Measurements from ENCODE around the gene GPR4. TPM values are rescaled to one million over a fixed set of nuclear protein-coding genes. Genes with fewer than 3 reads are reported as not detected.

The GPR4 gene
- not detected in 2 replicates for total RNA-seq

- intact Hi-C loops (cut with micrococcal nuclease), result no loop called here
These were observed at the start of gene GPR4 for GRCh38 chr19:45601524-45602374. Gene GPR4 (minus strand): TSS chr19:45602212. CDS start chr19:45591866, 10,346 bp downstream.

GRCh38 chr19:45650722-45651121 lies 48.7 kb upstream of the GPR4 start:
- intact Hi-C loops (cut with micrococcal nuclease), result no loop called here

DNA sequence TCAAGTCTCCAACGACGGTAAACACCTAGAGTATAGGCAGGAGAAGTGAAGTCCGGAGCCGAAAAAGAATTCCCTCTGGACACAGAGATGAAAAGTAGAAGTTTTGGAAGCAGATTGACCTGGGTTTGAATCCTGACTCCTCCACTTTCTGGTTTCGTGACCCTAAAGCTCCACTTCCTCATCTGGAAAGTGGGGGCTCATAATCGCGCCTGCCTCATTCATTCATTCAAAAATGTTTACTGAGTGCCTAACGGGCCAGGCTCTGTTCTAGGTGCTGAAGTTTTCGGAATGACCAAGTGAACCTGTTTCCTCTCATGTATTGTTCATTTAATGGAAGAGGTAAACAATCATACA lies 44.3 kb upstream of the GPR4 start:
- intact Hi-C loops (cut with micrococcal nuclease), result loop anchor here (10.0 kb wide), 1 partner anchor 242 kb away; the partner anchor contains the start of genes POLR1G and PPP1R13L

DNA sequence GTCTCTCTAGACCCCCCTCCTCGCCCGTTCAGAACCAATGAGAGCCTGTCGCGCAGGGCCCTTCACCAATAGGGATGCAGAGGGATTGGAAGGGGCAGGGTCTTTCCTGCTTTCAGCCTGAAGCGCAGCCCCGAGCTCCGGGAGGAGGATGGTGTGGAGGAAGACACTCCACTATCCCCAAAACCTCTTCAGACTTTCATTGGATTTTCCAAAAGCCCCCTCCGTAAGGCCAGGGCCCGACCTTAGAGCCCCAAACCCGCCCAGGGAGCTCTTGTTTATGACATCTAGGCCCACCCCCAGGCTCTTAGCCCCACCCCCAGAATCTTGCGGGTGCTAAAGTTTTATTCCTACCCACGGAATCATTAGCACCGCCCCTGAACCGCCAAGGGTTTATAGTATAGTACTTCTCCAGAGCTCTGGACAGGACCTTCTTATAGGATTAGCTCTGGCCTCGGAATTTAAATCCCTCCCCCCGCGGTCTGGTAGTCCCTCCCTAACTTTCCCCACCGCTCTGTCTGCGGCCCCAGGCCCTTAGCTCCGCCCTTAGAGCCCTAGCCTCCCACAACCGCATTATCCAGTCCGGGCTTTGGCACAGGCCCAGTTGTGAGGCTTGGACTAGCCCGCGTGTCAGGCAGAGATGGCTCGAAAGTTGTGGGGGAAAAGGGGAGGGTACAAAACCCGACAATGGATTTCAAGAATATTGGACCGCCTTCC lies 43.8 kb upstream of the GPR4 start:
- intact Hi-C loops (cut with micrococcal nuclease), result loop anchor here (10.0 kb wide), 1 partner anchor 241 kb away; the partner anchor contains the start of genes POLR1G and PPP1R13L

GRCh38 chr19:45645068-45645630 lies 43.1 kb upstream of the GPR4 start:
- intact Hi-C loops (cut with micrococcal nuclease), result loop anchor here (10.0 kb wide), 1 partner anchor 240 kb away; the partner anchor contains the start of genes POLR1G and PPP1R13L

GRCh38 chr19:45643927-45644771 lies 42.1 kb upstream of the GPR4 start:
- intact Hi-C loops (cut with micrococcal nuclease), result loop anchor here (1.0 to 10.0 kb wide), 8 partner anchors 25 to 239 kb away; partner anchors contain the start of genes GIPR, POLR1G, PPP1R13L and QPCTL

DNA sequence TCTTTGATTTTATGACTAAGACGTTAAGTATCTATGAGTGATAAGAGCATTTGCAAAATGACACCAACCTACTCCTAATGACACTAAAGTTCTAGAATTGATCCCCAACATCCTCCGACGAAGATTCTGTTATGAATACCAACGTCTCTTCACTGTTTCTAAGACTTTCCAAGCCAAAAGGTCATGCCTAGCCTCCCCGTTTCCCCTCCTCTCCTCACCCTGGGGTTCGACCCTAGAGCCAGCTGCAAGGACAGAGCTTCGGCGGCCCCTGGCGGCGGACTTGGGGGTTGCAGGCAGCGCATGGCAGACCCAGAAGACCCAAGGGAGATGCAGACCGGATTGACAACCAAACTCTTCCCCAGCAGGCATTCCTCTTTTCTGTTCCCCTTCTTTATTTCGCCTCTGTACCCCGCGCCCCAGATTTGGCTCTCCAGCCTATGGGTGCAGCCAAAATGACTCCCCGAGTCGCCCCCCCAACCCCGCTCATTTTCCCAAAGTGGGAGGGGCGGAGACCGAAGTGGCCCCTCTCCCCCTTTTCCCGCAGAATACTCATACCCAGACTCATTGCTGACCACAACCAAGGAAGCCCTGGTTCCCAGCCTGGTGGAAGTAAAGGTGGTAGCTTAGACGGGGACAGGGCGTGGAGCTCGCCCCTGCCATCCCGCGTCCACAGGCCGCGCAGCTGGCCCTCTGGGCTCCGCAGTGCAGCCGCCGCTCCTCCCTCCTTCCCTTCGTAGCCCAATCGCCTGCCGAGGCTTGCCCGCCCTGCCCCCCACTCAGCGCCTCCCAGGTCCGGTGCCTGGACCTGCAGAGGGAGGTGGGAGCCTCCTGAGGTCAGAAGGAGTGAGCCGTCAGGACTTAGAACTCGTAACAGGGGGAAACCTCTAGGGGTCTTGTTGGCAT lies 41.3 kb upstream of the GPR4 start:
- intact Hi-C loops (cut with micrococcal nuclease), result loop anchor here (1.0 to 10.0 kb wide), 8 partner anchors 26 to 238 kb away; partner anchors contain the start of genes GIPR, POLR1G, PPP1R13L and QPCTL

DNA sequence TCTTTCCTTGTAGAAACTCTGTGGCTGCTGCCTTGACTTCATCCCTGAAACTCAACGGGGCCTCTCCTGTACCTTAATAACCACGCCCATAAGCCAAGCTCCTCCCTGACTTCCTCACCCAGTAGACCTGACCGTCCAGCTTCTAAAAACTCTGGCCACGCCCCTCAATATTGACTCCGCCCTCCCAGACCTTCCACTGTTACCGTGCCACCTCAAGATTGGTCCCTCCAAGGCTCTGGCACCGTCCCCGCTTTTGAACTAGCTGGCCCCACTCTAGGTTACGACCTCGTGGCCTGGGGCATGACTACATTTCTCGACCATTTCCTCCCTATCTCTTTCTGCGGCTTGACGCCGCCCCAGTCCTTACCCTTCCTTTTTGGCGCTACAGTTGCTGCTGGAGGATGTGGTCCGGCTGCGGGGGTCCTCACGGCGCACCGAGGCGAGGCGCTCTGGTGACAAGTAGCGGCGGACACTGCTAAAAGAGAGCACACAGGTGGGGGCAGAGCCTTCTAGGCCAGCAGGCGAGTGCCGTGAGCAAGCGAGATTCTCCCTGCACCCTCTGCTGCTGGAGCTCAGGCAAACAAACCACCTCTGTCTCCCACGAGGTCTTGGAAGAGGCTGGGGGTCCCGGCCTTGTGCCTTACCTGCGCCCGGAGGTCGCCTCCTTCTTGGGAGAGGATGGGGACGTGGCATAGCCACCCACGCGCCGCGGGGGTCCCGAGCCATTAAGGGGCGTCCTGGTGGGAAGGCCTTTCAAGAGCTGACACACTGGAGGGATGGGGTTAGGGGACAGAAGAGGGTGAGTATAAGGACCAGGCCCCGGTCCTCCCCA lies 39.5 kb upstream of the GPR4 start:
- intact Hi-C loops (cut with micrococcal nuclease), result loop anchor here (1.0 to 10.0 kb wide), 9 partner anchors 27 to 237 kb away; partner anchors contain the start of genes GIPR, OPA3, POLR1G and PPP1R13L

DNA sequence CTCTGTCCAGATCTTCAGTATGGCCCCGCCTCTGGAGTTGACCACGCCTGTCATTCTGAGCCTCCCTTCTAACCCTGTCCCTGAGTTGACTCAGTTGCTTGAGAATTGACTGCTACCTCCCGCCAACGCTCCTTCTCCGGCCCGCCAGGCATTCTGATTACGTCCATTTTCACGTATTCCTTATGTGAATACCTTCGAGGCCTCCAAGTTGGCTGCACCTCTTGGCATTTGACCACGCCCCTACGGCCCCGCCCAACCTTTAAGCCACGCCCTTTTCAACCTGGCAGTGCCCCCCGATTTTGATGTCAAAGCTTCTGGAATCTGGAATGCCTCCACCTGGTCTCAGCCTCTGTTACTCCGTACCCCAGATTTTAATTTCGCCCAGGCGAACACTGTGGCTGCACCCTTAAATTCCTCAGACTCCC lies 38.8 kb upstream of the GPR4 start:
- intact Hi-C loops (cut with micrococcal nuclease), result loop anchor here (1.0 to 10.0 kb wide), 4 partner anchors 41 to 236 kb away; partner anchors contain the start of genes POLR1G, PPP1R13L and RTN2

DNA sequence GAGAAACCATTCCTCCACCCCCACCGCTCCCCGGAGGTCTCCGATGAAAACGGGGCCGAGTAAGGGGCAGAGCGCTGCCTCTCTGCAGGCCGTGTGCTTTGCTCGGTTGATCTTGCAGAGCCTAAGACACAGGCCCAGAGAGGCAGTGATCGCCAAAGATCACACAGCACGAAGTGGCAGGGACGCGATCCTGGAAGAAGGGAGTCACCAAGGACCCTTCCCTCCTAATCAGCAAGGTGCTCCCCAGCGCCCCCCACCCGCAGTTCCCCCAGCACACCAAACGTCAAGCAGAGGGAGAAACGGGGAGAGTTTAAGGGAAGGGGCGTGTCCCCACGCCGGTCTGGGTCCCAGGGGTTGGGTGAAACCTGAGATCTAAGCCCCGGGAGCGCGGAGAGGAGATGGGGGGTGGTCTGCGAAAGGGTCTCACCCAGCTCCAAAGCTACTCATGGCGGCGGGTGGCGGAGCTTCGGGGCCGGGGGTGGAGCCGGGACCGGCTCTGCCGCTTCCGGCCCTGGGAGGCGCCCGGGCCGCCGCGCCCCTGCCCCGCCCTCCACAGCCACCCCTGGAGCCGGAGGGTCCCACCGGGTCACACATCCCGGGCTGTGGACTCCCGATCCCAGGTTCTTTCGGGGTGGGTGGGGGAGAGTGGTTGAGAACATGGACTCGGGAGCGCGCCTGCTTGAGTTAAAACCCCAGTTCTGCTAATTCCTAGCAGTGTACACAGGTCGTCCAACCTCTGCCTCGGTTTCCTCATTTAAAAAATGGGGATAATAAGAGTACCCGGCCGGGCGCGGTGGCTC lies 37.1 kb upstream of the GPR4 start, which contains the start of gene EML2:
TSS of gene EML2 (minus strand) at position 468 of the 800 bp plus-strand sequence. CDS start at position 447, 21 bp downstream.
- intact Hi-C loops (cut with micrococcal nuclease), result loop anchor here (2.0 kb wide), 1 partner anchor 22 kb away; no protein-coding TSS in a partner anchor

GRCh38 chr19:45637890-45638667 lies 36.1 kb upstream of the GPR4 start:
- intact Hi-C loops (cut with micrococcal nuclease), result loop anchor here (2.0 kb wide), 1 partner anchor 21 kb away; no protein-coding TSS in a partner anchor

- intact Hi-C loops (cut with micrococcal nuclease), result no loop called here
These were observed 34.9 kb upstream of the GPR4 start for GRCh38 chr19:45636902-45637301.

- intact Hi-C loops (cut with micrococcal nuclease), result no loop called here
These were observed 34.3 kb upstream of the GPR4 start for GRCh38 chr19:45636275-45636674.

- intact Hi-C loops (cut with micrococcal nuclease), result no loop called here
These were observed 30.6 kb upstream of the GPR4 start for GRCh38 chr19:45632468-45633196.

DNA sequence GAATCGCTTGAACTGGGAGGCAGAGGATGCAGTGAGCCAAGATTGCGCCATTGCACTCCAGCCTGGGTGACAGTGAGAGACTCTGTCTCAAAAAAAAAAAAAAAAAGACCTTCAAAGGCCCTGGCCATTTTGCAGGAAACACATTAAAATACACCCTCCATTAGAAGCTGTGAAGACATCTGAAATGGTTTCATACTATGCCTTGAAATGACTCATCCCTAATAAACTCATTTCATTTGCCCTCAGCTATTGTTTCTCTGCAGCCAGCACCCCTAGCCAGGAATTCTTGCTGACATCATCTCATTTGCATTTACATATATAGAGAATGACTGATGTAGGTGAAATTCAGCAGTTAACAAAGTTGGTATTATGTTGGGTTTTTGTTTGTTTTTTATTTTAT lies 28.5 kb upstream of the GPR4 start:
- intact Hi-C loops (cut with micrococcal nuclease), result no loop called here

DNA sequence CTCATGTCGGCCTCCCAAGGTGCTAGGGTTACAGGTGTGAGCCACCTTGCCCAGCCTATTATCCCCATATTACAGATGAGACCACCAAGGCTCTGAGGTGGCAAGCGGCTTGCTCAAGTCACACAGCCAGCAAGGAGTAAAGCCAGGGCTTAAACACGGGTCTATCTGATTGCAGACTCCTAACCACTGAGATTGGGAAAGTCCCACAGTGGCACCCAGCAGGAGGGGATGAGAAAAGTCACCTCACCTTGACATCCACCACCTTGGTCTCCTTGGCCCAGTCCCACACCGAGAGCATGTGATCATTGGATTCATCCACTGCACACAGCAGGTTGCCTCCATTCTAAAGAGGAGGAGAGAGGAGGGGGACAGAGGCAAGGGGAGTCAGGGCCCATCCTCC lies 27.7 kb upstream of the GPR4 start:
- intact Hi-C loops (cut with micrococcal nuclease), result no loop called here

Data from T-helper 2 cell treated with Interferon-gamma antibody and Interleukin-4, amounts not matched to agents 100 ng/mL and 5 ng/mL, for 36 hours (primary cell).